ENCODE results near the gene NOS1. TPM values are rescaled to one million over a fixed set of nuclear protein-coding genes. Genes with fewer than 3 reads are reported as not detected.

Gene NOS1
- 0.21 TPM for total RNA-seq

DNA sequence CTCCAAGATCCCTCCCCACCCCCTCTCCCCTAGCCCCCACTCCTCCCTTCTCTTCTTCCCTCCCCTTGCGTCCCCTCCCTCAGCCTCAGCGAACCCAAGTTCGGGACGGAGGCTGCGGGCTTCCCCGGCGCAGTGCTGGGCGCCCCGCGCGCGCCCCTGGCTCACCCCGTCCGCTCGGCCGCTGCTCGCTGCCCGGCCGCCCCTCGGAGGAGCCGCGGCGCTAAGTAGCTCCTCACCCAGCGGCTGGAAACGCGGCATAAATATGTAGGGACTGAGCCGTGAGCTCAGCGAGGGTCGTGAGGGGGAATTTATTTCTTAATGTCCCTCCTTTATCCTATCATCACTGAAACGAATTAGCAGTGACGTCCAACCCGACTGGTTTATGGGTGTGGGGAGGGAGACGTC lies at the start of gene NOS1:
Gene NOS1, minus strand, starts transcription at position 280 of the 405 bp plus-strand sequence. CDS start 30,557 bp downstream, outside the sequence.
- H3K4me3 ChIP-seq = no peak within 1 kb of the TSS
- no peaks in the 10 kb centered on the region for H3K27me3 ChIP-seq
- no peaks in the 10 kb centered on the region for H3K4me1 ChIP-seq
- TF ChIP-seq, protein P1, sequence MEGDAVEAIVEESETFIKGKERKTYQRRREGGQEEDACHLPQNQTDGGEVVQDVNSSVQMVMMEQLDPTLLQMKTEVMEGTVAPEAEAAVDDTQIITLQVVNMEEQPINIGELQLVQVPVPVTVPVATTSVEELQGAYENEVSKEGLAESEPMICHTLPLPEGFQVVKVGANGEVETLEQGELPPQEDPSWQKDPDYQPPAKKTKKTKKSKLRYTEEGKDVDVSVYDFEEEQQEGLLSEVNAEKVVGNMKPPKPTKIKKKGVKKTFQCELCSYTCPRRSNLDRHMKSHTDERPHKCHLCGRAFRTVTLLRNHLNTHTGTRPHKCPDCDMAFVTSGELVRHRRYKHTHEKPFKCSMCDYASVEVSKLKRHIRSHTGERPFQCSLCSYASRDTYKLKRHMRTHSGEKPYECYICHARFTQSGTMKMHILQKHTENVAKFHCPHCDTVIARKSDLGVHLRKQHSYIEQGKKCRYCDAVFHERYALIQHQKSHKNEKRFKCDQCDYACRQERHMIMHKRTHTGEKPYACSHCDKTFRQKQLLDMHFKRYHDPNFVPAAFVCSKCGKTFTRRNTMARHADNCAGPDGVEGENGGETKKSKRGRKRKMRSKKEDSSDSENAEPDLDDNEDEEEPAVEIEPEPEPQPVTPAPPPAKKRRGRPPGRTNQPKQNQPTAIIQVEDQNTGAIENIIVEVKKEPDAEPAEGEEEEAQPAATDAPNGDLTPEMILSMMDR (IDR thresholded peaks at IDR 0.05) = no peak
- intact Hi-C loops (cut with DNase I) = no loop called here
- H3K27ac ChIP-seq = no peak within 1 kb of the TSS
- no peaks in the 10 kb centered on the region for H3K36me3 ChIP-seq
- DNase-seq (ENCODE audit: low spot score in 2 of 2) = no peak
- H3K9me3 ChIP-seq = no peaks in the 10 kb centered on the region

DNA sequence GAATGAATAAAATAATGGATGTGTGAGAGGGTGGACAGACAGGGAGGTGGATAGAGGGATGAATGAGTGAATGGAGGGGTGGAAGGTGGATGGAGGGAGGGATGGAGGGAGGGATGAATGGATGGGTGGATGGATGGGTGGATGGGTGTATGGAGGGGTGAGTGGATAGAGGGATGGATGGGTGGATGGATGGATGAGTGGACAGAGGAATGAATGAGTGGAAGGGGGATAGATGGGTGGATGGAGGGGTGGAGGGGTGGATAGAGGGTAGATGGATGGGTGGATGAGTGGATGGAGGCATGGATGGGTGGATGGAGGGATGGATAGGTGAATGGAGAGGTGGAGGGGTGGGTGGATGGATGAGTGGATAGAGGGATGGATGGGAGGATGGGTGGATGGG lies 47.9 kb upstream of the NOS1 start:
- H3K36me3 ChIP-seq = no peaks in the 10 kb centered on the region
- H3K4me3 ChIP-seq = no peak overlapping the region
- no peaks in the 10 kb centered on the region for H3K4me1 ChIP-seq
- DNase-seq (ENCODE audit: low spot score in 2 of 2) = no peak
- no peaks in the 10 kb centered on the region for H3K9me3 ChIP-seq
- intact Hi-C loops (cut with DNase I) = no loop called here
- H3K27ac ChIP-seq = no peak overlapping the region
- TF ChIP-seq, protein P1 (IDR thresholded peaks at IDR 0.05) = no peak
- no peaks in the 10 kb centered on the region for H3K27me3 ChIP-seq

DNA sequence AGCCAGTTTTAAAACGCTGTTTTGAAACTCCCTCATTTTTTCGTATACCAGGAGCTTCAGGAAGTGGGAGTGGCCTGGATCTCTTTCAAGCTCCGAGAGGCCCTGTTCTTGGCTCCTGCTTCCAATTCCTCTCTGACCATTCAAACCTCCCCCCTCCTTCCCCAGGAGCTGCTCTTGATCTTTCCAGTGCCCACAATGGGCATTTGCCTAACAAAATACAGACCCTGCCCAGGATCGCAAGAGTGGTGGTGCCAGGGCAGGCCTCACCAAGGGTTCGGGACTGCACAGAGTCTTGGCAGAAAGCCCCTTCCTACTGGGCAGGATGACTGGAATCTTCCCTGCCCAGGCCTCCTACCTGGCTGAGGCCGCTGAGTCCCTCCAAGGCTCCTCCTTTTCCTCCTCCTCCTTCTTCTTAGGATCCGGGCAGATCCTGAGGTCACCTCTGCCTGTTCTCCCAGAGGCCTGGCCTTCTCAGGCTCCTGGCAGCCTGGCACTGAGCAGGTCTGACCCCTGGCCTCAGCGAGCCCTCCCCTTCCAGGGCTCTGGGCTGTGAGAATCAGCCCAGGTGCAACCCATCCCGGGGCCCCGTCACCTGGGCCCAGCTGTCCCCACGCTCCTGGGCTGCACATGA lies 46.9 kb upstream of the NOS1 start:
- no peaks in the 10 kb centered on the region for H3K36me3 ChIP-seq
- no peaks in the 10 kb centered on the region for H3K4me1 ChIP-seq
- TF ChIP-seq, protein P1 (IDR thresholded peaks at IDR 0.05) = no peak
- H3K27me3 ChIP-seq = no peaks in the 10 kb centered on the region
- DNase-seq (ENCODE audit: low spot score in 2 of 2) = no peak
- no peaks in the 10 kb centered on the region for H3K9me3 ChIP-seq
- no peak overlapping the region for H3K4me3 ChIP-seq
- no peak overlapping the region for H3K27ac ChIP-seq
- intact Hi-C loops (cut with DNase I) = no loop called here

DNA sequence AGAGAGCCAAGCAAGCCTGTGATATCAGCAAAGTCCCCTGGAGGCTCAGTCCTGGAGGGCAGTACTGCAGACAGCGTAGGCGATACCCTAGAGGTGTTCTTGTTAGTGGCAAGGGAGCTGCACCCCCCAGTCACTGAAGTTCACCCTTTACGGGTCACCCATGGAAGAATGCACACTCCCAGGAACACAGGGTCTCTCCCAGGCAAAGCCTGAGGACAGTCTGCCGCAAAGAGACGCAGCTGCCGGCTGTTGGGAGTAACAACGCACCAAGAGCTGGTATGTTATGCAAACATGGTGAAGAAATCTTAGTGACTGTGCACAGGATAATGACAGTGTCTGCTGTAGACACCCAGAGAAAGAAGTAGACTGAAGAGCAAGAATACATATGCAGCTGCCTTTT lies 43.5 kb upstream of the NOS1 start:
- intact Hi-C loops (cut with DNase I) = no loop called here
- no peak overlapping the region for H3K27ac ChIP-seq

DNA sequence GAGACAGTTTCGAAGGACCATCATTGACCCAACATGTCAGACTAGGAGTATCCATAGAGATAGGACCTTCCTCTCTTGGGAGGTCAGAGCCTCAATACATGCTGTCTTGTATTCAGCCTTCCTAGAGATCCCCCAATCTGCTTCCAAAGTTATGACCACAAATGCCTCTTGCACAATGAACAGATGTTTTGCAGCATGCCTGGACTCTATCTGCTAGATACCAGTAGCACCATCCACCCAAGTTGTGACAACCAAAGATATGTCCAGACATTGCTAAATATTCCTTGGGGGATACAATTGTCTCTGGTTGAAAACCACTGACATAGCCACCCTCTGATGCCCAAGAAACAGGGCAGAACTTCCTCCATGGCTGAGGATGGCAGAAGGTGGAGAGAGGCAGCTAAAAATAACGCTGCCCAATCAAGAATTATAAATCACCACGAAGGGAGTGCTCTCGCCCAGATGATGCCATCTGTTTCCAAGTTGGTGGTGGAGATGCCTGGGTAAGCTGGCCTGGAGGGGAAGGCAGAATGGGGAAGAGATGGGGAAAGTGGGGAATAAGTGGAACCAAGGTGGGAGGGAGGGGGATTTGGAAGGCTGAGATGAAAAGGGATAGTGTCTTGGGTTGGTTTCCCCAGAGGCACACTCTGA lies 42.9 kb upstream of the NOS1 start:
- Histone ChIP-seq H3K9me3 (no peaks in the 10 kb centered on the region), H3K4me1 (no peaks in the 10 kb centered on the region), H3K4me3 (no peak overlapping the region), H3K36me3 (no peaks in the 10 kb centered on the region), H3K27ac (no peak overlapping the region), H3K27me3 (no peaks in the 10 kb centered on the region)
- TF ChIP-seq, protein P1 (IDR thresholded peaks at IDR 0.05) = no peak
- intact Hi-C loops (cut with DNase I) = no loop called here
- no peak for DNase-seq (ENCODE audit: low spot score in 2 of 2)

More for the DNA sequence above, 43.5 kb upstream of the NOS1 start:
- Histone ChIP-seq H3K27me3 (no peaks in the 10 kb centered on the region), H3K4me1 (no peaks in the 10 kb centered on the region), H3K9me3 (no peaks in the 10 kb centered on the region), H3K4me3 (no peak overlapping the region), H3K36me3 (no peaks in the 10 kb centered on the region)
- no peak for DNase-seq (ENCODE audit: low spot score in 2 of 2)
- TF ChIP-seq, protein P1 (IDR thresholded peaks at IDR 0.05) = no peak

Data from ascending aorta (tissue), 2 donors.